Putamen (tissue), 1 donor: Measurements from ENCODE around the gene SLC9A5.

ENCODE experiments used
- DNase-seq: peaks from one replicate; pipeline ENCODE4 v3.0.0-alpha.2; 2016; ENCODE audit warnings: low spot score

SLC9A5 gene

DNA sequence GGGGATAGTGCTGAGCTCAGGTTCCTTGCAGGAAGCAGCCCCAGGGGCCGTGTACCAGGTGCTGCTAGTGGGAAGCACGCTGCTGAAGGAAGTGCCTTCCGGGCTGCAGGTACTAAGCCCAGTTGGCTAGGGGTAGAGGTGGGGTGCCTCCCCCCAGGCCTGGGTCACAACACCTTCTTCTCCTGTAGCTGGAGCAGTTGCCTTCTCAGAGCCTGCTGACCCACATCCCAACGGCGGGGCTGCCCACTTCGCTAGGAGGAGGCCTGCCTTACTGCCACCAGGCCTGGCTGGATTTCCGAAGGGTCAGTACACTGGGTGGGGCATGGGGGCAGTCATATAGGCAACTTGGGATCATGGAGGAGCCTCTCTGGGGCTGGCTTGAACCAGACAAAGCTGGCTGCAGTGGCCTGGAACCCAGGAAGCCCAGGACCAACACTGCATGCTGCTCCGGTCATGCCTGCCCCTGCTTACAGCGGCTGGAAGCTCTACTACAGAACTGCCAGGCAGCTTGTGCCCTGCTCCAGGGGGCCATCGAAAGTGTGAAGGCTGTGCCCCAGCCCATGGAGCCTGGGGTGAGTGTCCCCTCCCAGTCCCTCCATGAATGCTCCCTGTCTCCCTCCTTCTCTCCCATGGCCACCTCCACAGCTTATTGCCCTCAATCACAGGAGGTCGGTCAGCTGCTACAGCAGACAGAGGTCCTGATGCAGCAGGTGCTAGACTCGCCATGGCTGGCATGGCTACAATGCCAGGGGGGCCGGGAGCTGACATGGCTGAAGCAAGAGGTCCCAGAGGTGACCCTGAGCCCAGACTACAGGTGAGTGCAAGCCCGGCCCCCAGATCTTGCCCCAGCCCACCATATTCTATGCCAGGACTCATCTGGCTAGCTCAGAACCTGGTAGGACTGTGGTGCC is 33.0 kb downstream of the SLC9A5 start:
- no peak for DNase-seq

DNA sequence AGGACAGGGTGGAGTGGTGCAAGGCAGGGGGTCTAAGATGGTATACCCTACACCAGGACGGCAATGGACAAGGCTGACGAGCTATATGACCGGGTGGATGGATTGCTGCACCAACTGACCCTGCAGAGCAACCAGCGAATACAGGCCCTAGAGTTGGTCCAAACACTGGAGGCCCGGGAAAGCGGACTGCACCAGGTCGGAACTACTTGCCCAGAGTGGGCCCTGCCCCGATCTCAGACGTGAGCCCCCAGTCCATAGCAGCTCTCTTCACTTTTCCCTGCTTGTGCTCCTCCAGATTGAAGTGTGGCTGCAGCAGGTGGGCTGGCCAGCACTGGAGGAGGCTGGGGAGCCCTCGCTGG is 33.6 kb downstream of the SLC9A5 start:
- no peak for DNase-seq

DNA sequence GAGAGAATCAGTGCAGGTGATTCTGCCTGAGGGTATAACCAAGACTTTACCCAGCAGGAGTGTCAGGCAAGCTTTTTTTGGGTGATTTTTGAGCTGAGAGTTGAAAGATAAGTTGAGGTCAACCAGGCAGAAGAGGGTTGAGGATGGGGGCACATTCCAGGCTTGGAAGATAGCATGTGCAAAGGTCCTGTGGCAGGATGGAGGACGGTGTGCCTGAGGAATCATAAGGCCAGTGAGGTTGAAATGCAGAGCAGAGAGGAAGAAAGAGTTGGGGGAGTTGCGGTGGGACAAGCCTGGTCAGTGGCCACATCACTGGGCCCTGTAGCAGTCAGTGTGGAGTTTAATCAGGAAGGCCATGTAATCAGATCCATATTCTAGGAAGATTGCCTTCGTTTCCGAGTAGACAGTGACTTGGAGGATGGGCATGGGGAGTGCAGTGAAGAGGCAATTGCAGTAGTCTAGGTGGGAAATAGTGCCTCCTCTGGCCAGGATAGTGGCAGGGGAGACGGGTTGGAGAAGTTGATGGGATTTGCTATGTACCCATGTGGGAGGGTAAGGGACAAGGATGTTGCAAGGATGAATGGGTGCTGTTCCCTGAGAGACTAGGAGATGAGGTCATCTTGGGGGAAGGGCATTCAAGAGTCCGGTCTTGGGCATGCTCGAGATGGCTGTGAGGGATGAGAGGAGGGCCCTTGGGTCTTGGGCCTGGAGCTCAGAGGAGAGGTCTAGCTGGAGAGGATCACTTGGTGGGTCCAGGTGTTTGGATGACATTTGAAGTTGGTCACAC is 34.5 kb downstream of the SLC9A5 start:
- DNase-seq: no peak

DNA sequence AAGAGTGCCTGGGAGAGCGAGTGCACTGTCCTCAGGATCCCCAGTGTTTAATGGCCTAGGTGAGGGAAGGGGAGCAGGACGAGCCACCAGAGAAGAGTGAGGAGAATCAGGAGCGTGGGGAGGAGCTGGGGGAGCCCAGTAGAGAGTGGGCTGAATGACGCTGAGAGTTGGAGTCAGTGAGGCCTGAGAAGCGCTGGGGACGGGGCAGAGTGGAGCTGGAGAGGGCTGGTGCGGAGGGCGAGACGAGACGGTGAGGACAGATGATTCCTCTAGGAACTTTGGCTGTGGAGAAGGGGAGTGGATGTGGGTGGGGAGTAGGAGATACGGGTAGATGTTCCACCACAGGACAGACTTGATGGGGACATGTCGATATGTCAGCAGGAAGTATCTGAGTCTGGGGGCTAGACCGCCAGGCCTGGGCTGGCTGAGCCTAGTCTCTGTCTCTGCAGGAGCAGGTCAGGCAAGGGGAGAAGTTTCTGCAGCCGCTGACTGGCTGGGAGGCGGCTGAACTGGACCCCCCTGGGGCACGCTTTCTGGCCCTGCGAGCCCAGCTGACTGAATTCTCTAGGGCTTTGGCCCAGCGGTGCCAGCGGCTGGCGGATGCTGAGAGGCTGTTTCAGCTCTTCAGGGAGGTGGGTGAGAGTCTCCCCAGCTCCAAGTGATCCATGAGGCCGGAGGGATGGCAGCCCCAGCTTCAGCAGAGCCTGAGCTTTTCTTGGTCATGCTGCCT is 35.2 kb downstream of the SLC9A5 start:
- no peak for DNase-seq

DNA sequence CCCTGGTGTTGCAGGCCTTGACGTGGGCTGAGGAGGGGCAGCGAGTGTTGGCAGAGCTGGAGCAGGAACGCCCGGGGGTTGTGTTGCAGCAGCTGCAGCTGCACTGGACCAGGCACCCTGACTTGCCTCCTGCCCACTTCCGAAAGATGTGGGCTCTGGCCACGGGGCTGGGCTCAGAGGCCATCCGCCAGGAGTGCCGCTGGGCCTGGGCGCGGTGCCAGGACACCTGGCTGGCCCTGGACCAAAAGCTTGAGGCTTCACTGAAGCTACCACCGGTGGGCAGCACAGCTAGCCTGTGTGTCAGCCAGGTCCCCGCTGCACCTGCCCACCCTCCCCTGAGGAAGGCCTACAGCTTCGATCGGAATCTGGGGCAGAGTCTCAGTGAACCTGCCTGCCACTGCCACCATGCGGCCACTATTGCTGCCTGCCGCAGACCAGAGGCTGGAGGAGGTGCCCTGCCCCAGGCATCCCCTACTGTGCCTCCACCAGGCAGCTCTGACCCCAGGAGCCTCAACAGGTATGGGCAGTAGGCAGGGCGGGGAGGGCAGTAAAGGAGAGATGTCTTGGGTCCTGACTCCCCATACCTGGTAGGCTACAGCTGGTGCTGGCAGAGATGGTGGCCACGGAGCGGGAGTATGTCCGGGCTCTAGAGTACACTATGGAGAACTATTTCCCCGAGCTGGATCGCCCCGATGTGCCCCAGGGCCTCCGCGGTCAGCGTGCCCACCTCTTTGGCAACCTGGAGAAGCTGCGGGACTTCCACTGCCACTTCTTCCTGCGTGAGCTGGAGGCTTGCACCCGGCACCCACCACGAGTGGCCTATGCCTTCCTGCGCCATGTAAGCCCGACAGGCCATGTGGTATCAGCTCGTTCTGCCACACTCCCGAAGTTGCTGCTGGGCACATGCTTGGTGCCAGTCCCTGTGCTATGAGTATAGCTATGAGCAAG is 36.2 kb downstream of the SLC9A5 start:
- DNase-seq: no peak

DNA sequence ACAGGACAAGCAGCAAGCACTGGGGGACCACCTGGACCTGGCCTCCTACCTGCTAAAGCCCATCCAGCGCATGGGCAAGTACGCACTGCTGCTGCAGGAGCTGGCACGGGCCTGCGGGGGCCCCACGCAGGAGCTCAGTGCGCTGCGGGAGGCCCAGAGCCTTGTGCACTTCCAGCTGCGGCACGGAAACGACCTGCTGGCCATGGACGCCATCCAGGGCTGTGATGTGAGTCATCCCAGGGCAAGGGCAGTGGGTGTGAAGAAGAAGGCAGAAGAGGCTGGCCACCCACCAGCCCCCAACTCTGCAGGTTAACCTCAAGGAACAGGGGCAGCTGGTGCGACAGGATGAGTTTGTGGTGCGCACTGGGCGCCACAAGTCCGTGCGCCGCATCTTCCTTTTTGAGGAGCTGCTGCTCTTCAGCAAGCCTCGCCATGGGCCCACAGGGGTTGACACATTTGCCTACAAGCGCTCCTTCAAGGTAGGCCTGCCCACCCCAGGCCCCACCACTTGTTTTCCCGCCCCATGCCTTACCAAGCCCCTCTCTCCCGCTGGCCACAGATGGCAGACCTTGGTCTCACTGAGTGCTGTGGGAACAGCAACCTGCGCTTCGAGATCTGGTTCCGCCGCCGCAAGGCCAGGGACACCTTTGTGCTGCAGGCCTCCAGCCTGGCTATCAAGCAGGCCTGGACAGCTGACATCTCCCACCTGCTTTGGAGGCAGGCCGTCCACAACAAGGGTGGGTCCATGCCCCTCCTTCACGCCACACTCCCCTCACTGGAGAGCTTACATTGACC is 37.9 kb downstream of the SLC9A5 start:
- no peak for DNase-seq

DNA sequence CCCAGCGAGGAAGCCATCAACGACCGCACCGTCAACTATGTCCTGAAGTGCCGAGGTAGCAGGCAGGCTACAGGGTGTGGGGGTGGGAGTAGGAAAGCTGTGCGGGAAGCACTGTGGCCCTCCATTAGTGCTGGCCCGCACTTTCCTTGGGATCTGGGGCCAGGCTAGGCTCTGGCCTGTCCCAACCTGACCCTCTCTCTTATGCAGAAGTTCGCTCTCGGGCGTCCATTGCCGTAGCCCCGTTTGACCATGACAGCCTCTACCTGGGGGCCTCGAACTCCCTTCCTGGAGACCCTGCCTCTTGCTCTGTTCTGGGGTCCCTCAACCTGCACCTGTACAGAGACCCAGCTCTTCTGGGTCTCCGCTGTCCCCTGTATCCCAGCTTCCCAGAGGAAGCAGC is 39.2 kb downstream of the SLC9A5 start:
- DNase-seq: no peak

DNA sequence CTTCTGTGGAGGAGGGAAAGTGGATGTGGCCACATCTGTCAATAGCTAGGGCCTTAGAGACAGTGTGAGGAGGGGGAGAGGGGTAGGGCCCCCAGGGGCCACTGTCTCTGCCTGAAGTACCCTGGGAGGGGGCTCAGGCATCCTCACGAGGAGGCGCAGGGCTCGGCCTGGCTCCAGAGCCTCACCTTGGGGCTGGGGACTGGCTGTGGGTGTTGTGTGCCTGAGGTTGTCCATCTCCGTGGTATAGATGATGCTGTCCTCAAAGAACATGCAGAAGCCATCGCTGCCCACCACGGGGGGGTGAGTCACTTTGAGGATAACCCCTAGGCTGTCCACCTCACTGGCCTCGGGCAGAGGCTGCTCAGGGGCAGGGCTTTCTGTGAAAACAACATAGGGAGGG is 42.7 kb downstream of the SLC9A5 start:
- DNase-seq: no peak

DNA sequence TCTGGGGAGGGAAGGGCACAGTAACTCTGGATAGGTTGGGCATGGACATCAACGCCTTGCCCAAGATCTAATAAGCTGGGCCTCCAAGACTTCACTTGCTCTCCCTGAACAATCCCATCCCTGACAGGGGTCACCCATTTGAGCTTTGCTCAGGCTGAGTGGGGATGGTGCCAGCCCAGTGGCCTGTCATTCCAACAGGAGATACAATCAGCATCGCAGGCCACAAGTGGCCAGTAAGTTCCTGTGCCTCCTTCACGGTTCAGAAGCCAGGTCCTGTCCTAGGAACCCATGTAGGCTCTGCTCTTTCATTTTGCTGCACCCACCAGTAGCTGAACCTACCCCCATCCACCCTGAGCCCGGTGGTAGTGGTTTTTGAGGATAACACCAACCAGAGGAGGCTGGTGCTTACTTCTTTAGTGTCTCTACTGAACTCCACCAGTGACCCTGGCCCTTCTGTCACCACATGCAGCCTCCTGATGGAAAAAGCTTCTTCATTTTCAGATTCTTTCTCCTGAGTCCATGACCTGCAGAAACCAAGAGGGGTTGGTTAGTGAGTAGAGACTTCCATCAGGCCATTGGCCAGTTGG is 45.5 kb downstream of the SLC9A5 start:
- no peak for DNase-seq

DNA sequence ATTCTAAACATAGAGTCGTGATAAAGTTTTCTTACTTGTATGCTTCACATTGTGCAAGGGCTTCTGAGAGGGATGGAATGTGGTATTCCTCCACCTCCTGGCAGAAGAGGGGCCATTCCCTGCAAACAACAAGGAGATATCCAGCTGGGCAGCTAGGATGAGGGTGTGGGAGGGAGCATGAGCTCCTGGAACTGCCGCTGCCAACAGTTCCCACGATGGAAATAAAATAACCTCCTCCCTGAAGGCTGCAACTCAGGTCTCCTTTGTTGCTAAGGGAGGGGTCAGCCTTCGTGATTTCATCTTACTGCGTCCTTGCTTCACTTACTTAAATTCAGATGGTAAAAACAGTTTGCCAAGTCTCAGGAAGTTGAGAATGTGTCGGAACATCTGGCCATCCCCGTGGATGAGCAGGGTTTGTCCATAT is 46.2 kb downstream of the SLC9A5 start:
- DNase-seq: no peak

DNA sequence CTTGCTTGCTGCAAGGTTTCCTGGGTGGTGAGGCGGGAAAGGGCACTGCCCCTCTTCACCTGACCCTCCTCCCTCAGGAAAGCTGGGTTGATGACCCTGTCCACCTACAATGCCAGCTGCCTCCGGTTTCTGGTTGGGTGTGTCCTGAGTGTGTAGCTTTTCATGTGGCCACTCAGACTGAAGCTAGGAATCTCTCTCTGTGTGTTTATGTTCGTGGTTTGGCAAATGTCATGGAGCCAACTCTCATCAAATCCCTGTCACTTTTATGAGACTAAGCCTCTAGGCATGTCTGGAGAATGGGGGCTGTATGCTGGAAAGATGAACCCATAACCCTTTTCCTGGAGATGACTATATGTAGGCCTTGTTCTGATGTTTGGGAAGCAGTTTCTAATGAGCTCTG is 47.6 kb downstream of the SLC9A5 start:
- DNase-seq: no peak

DNA sequence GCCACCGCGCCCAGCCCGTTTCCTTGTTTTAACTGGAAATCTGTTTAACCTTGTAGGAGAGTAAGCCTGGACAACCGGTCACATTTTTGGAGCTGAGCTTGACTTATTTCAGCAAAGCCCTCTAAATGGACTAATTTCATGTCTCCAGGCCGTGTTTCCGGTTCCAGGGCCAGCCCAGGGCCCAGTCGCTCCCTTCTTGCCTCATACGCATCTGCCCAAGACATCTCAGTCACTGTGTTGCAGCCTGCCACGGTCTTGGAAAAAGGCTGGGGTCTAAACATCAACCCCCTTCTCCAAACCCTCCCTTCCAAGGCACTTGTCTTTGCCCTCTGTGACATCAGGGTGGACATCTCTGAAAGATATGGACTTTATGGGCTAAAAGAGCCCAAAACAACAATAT is 49.5 kb downstream of the SLC9A5 start:
- DNase-seq: no peak

DNA sequence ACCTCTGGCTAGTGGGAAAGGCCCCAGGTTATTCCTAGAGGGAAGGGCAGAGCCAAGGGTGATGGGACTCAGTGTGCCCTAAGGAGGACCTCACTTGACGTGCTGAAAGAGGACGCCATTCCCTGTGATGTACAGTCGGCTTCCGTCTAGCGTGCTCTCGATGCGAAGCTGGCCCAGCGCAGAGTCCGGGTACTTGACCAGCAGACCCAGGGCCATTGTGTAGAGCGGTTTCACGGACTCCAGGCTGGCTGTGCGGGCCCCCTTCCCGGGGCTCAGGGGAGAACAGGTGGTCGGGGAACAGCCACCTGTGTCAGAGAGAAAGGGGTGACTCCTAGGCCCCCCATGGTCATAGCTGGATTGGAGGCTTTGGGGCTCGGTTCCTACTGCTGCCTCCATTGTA is 50.5 kb downstream of the SLC9A5 start:
- DNase-seq: no peak

DNA sequence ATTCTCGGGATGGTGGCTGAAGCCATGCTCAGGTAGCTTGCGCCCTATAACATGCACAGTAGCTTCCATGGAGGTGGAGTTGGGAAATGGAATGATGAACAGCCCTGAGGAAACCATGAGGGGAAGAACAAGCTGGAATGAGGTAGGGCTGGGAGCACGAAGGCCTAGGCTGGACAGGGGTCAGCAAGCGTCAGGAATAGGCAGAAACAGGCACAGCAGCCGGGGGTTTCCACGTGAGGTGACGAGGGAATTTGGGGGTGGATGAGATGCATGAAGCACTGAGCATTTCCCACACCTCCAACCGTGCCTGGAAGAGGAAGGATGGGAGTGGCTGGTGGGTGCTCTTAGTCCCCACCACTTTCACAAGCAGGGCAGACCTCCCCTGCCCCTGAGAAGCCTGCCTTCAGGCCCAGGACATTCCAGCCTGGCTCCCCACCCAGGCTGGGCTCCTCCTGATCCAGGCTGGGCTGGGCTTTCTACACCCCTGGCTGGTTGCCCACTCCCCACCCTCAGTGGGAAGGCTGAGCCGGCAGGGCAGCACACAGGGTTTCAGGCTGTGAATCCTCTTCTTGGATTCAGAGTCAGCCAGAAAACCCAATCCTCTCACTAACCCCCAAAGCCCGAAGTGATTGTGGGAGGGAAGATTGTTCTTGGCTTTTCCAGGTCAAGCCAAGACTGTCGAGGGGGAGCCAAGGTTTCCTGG is 52.5 kb downstream of the SLC9A5 start:
- DNase-seq: no peak

DNA sequence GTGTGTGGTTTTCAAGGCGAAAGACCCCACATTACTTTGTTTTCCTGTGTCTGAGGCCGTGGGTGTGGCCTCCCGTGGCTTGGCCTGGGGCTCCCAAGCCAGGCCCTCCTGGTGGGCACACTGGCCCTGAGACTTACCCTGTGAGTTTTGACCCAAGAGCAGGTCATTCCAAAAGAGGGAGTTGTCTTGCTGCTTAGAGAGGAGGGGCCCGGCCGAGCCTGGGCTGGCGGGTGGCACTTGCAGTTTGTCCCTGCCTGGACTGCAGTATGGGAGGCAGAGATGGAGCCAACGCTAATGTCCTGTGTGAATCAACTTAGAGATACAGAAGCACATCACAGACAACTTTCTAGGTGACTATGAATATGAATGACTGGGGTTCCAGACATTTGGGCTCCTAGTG is 53.3 kb downstream of the SLC9A5 start:
- DNase-seq: no peak

DNA sequence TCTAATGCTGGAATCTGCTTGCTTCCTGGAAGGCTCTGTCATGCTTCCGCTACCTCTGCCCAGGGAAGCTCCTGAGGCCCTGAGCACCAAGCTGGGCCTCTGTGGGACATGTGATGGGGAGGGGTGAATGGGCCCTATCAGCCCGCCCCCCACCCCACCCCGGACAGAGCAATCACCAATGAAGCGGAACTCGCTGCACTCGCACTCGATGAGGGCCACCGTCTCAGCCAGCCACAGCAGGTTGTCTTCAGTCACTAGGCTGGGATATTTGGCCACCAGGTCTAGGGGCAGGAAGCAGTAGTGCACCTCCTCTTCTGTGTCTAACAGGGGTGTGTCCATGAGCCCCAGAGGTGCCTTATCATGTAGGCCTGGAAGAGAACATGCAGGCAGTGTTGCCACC is 54.2 kb downstream of the SLC9A5 start:
- no peak for DNase-seq

DNA sequence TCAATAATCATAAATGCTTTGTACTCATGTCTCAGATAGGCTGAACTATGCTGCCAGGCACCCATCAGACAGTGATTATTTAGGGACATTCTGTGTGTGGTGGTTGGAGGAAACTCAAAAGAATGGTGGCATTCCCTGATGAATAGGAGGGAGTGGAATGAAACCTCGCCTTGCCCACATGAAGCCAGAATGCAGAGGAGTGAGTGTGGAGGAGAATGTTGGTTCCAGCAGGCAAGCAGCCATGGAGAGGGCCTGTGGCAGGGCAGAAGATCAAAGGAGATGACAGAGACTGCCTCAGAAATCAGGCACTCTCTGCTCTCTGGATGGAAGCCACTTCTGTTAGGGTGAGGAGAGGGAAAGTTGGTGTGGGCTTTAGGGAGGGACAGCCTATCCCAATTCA is 55.2 kb downstream of the SLC9A5 start:
- DNase-seq: no peak

DNA sequence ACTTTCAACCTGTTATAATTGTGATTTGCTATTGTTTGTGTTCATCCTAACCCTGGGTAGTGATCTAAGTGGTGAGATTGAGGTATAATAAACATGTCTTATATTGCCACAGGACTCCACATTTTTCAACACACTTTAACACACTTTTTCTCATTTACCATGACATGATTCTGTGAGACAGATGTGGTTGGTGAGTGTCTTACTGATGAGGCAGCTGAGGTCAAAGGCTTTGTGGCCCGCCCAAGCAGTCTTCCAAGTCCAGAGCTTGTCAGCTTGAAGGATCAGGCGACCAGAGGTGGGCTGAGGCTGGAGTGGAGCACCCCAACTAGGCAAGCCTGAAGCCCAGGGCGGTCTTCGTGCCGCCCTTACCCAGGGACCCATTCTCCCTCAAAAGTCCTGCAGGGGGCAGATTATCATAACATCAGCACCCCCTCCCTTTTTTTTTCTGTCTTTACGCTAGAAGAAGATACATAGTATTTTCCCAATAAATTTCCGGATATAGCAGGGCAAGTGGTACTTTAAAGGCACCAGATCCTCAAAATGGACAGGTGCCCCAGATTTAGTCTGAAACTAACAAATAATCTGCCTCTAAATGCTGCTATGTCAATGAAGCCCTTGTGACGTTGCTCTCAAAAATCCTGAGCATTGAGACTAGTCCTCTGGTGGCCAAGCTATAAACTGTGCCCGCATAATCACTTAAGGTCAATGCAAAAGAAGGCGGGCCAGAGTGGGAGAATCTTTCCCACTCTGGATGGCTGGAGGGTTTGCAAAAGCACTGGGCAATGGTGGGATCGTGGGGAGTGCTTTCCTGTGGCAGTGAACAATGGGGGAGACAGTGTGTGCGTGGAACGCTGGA is 56.7 kb downstream of the SLC9A5 start:
- DNase-seq: no peak

DNA sequence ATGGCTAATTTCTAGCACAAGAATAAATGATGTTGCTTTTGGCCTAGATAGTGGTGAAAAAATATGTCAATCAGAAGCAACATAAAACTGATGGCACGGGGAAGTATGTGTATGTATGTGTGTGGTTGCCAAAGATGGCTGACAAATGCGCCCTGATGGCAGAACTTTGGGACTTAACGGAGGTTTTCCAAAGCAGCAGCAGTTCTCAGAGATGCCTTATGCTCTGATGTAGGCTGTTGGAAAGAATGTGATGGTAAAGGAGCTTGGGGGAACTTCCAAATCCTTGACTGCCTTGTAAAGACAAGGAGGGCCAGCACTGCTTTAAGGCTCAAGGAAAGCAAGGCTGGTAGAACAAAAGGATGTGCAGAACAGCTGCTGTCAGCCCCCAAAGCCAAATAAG is 61.8 kb downstream of the SLC9A5 start:
- no peak for DNase-seq
